Right atrium auricular region (tissue), 2 donors: ENCODE data around the gene SSC5D. TPM values are rescaled to one million over a fixed set of nuclear protein-coding genes. Genes with fewer than 3 reads are reported as not detected.

Experiments used
- DNase-seq: peaks from one replicate; pipeline ENCODE4 v3.0.0-alpha.2; 2019; ENCODE audit warnings: low spot score
- H3K27ac ChIP-seq, 2 donors: fragments of 200-600 bp; sonication (generic); 1 replicate in 1 of 2; 2 replicates in 1 of 2; pipeline ENCODE4 v1.5.1; 2016 to 2019
- H3K27me3 ChIP-seq, 2 donors: fragments of 200-600 bp; sonication (generic); one replicate each; pipeline versions ENCODE4 v1.5.1 to v1.6.0; 2017 to 2019
- H3K36me3 ChIP-seq: fragments of 200-600 bp; sonication (generic); one replicate; pipeline ENCODE4 v1.5.1; 2016
- H3K4me1 ChIP-seq, 2 donors: fragments of 200-600 bp; sonication (generic); one replicate each; pipeline versions ENCODE4 v1.5.1 to v1.6.0; 2017 to 2019
- H3K4me3 ChIP-seq, 2 donors: fragments of 200-600 bp; sonication (generic); 1 replicate in 1 of 2; 2 replicates in 1 of 2; pipeline ENCODE4 v1.5.1; 2017 to 2019; ENCODE audit warnings: mild to moderate bottlenecking in 1 of 2, moderate library complexity in 1 of 2
- H3K9me3 ChIP-seq, 2 donors: fragments of 200-600 bp; sonication (generic); one replicate each; pipeline ENCODE4 v1.5.1; 2019
- CTCF ChIP-seq, 2 donors: fragments of 200-600 bp; sonication (generic); IDR thresholded peaks; one replicate each; pipeline ENCODE4 v1.5.1; 2019; ENCODE audit warnings: antibody characterized with exemption in 2 of 2
- total RNA-seq, 2 donors: library from RNA; depleted of rRNA; stranded (reverse); fragments of >200 nt; gene quantifications; one replicate each; pipeline ENCODE4 v1.1.0, GENCODE V29; 2016

The SSC5D gene
- total RNA-seq, 2 donors from 2014 or later: 3.3 to 6.7 TPM

- no peak overlapping the region for H3K27ac ChIP-seq
- no peaks in the 10 kb centered on the region for H3K9me3 ChIP-seq
- no peak for DNase-seq
- no peak overlapping the region for H3K4me3 ChIP-seq
- H3K4me1 ChIP-seq: peaks cover 0 to 19% of the 10 kb centered on the region in 2 donors
- peaks cover 21 to 49% of the 10 kb centered on the region in 2 donors for H3K27me3 ChIP-seq
- H3K36me3 ChIP-seq: no peaks in the 10 kb centered on the region
- TF ChIP-seq CTCF (IDR thresholded peaks at IDR 0.05): no peak
Measured at GRCh38 chr19:55442372-55442961, 45.8 kb upstream of the SSC5D start.

- H3K4me3 ChIP-seq: no peak within 1 kb of the TSS
- TF ChIP-seq CTCF (IDR thresholded peaks at IDR 0.05): no peak
- no peaks in the 10 kb centered on the region for H3K9me3 ChIP-seq
- no peak for DNase-seq
- H3K4me1 ChIP-seq: peaks cover 0 to 19% of the 10 kb centered on the region in 2 donors
- peaks cover 21 to 49% of the 10 kb centered on the region in 2 donors for H3K27me3 ChIP-seq
- H3K36me3 ChIP-seq: no peaks in the 10 kb centered on the region
- H3K27ac ChIP-seq: no peak within 1 kb of the TSS
Measured at GRCh38 chr19:55443045-55443823, 45.0 kb upstream of the SSC5D start, which contains the start of gene SHISA7. Gene SHISA7, minus strand, starts transcription at chr19:55443300. Its CDS starts 437 bp downstream, at chr19:55442863.

GRCh38 chr19:55443824-55444480 lies 44.3 kb upstream of the SSC5D start:
- Histone ChIP-seq H3K36me3 (no peaks in the 10 kb centered on the region), H3K9me3 (no peaks in the 10 kb centered on the region), H3K4me1 (peaks cover 0 to 19% of the 10 kb centered on the region in 2 donors), H3K27me3 (peaks cover 21 to 46% of the 10 kb centered on the region in 2 donors), H3K27ac (no peak overlapping the region), H3K4me3 (no peak overlapping the region)
- TF ChIP-seq CTCF (IDR thresholded peaks at IDR 0.05): no peak
- no peak for DNase-seq

- H3K9me3 ChIP-seq: no peaks in the 10 kb centered on the region
- DNase-seq: no peak
- peaks cover 21 to 39% of the 10 kb centered on the region in 2 donors for H3K27me3 ChIP-seq
- TF ChIP-seq CTCF (IDR thresholded peaks at IDR 0.05): no peak
- H3K36me3 ChIP-seq: no peaks in the 10 kb centered on the region
- peaks cover 0 to 19% of the 10 kb centered on the region in 2 donors for H3K4me1 ChIP-seq
- H3K27ac ChIP-seq: no peak overlapping the region
- no peak overlapping the region for H3K4me3 ChIP-seq
Measured at GRCh38 chr19:55444646-55445045, 43.6 kb upstream of the SSC5D start.

GRCh38 chr19:55446060-55446459 lies 42.2 kb upstream of the SSC5D start:
- H3K4me3 ChIP-seq: no peak overlapping the region
- no peak for TF ChIP-seq CTCF (IDR thresholded peaks at IDR 0.05)
- no peaks in the 10 kb centered on the region for H3K36me3 ChIP-seq
- peaks cover 14 to 29% of the 10 kb centered on the region in 2 donors for H3K27me3 ChIP-seq
- no peaks in the 10 kb centered on the region for H3K9me3 ChIP-seq
- no peak for DNase-seq
- H3K27ac ChIP-seq: no peak overlapping the region
- peaks cover 0 to 10% of the 10 kb centered on the region in 2 donors for H3K4me1 ChIP-seq
